Esophagus muscularis mucosa (tissue), 4 donors: ENCODE results near the gene VEGFD. TPM values are rescaled to one million over a fixed set of nuclear protein-coding genes. Genes with fewer than 3 reads are reported as not detected.

Source experiments
- DNase-seq: peaks from one replicate; pipeline ENCODE4 v3.0.0-alpha.2; 2017; ENCODE audit errors: extremely low spot score
- H3K27ac ChIP-seq, 4 donors: fragments of 200-600 bp; sonication (generic); replicated peaks in 1 of 4; 1 replicate in 3 of 4; 2 replicates in 1 of 4; pipeline ENCODE4 v1.5.1; 2016 to 2019; ENCODE audit warnings: mild to moderate bottlenecking in 1 of 4
- H3K27me3 ChIP-seq, 4 donors: fragments of 200-600 bp; sonication (generic); one replicate each; pipeline versions ENCODE4 v1.5.1 to v1.6.0; 2016 to 2019
- H3K36me3 ChIP-seq, 4 donors: fragments of 200-600 bp; sonication (generic); one replicate each; pipeline ENCODE4 v1.5.1; 2016 to 2019
- H3K4me1 ChIP-seq, 4 donors: fragments of 200-600 bp; sonication (generic); one replicate each; pipeline ENCODE4 v1.5.1; 2016 to 2019
- H3K4me3 ChIP-seq, 4 donors: fragments of 200-600 bp; sonication (generic); 1 replicate in 2 of 4; 2 replicates in 2 of 4; pipeline ENCODE4 v1.5.1; 2016 to 2019; ENCODE audit warnings: mild to moderate bottlenecking in 4 of 4, moderate library complexity in 1 of 4
- H3K9me3 ChIP-seq, 4 donors: fragments of 200-600 bp; sonication (generic); 1 replicate in 3 of 4; 2 replicates in 1 of 4; pipeline ENCODE4 v1.5.1; 2016 to 2019
- EP300 ChIP-seq: sonication (generic); formaldehyde crosslinking; IDR thresholded peaks from one replicate; pipeline ENCODE4 v1.6.1; 2017; ENCODE audit warnings: antibody characterized with exemption
- POLR2A ChIP-seq: fragments of 450-650 bp; IDR thresholded peaks from one replicate; pipeline ENCODE4 v1.6.1; 2017; ENCODE audit warnings: antibody characterized with exemption, moderate library complexity, mild to moderate bottlenecking, low read depth
- POLR2AphosphoS5 ChIP-seq, 2 donors: sonication (generic); formaldehyde crosslinking; IDR thresholded peaks; one replicate each; pipeline ENCODE4 v1.6.1; 2017; ENCODE audit warnings: antibody characterized with exemption in 2 of 2
- WGBS: methylation state at CpG from one replicate; pipeline ENCODE4 v1.1.5; 2018; 5-methylcytosine and 5-hydroxymethylcytosine counted together
- intact Hi-C: fragments of 100-400 bp; cut with DNase I; formaldehyde crosslinking; loops from one replicate; pipeline ENCODE4 v1.15.1; 2023
- total RNA-seq, 4 donors: library from RNA; depleted of rRNA; stranded (reverse); fragments of >200 nt; gene quantifications; one replicate each; pipeline versions ENCODE4 v1.1.0 to v1.2.1, GENCODE V29; 2016
- TF ChIP-seq, protein P1 (sequence below), 3 experiments: fragments of 200-600 bp in 2 of 3; fragments of 450-650 bp in 1 of 3; sonication (generic) in 2 of 3; IDR thresholded peaks; one replicate each; pipeline ENCODE4 v1.5.1; 2017 to 2019; ENCODE audit warnings: antibody characterized with exemption in 3 of 3, mild to moderate bottlenecking in 2 of 3, moderate library complexity in 1 of 3

VEGFD gene
- total RNA-seq, 4 donors from 2014 or later, result 1.8 to 6.0 (median 3.7) TPM

DNA sequence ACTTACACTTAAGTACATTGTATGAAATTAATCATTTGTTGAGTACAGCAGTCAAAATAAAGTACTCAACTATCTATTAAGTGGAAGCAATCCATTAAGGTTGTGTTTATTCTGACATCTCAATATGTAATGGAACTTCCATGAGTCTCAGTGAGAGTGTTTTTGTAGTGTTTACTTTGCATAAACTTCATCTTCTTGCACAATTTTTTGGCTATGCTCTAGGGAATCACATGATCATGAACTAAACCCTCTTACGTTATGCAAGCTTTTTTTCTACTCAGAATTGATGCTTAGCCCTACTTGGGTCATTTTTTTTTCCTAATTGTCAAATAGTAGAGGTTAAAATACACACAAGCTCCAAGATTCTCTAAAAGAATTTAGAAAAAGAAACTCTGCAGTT, 27.8 kb downstream of the VEGFD start:
- TF ChIP-seq POLR2AphosphoS5 (IDR thresholded peaks at IDR 0.05), result no peak
- Histone ChIP-seq H3K4me3 (no peak overlapping the region), H3K4me1 (no peaks in the 10 kb centered on the region), H3K9me3 (no peaks in the 10 kb centered on the region), H3K27me3 (no peaks in the 10 kb centered on the region), H3K27ac (peak overlapping the region in 1 of 4 donors; percentile 38), H3K36me3 (no peaks in the 10 kb centered on the region)
- DNase-seq, result no peak
- WGBS, result 37% methylated on average over 1 of the region's 1 CpG
- intact Hi-C loops, result loop anchor here (10.0 kb wide), 1 partner anchor 208 kb away; no protein-coding TSS in a partner anchor

GRCh38 chrX:15350329-15350996, 33.8 kb downstream of the VEGFD start:
- no peak for DNase-seq
- intact Hi-C loops, result loop anchor here (10.0 kb wide), 1 partner anchor 214 kb away; no protein-coding TSS in a partner anchor
- H3K27me3 ChIP-seq, result no peaks in the 10 kb centered on the region
- H3K4me1 ChIP-seq, result no peaks in the 10 kb centered on the region
- H3K9me3 ChIP-seq, result no peaks in the 10 kb centered on the region
- no peak for TF ChIP-seq POLR2A
- TF ChIP-seq, protein P1, sequence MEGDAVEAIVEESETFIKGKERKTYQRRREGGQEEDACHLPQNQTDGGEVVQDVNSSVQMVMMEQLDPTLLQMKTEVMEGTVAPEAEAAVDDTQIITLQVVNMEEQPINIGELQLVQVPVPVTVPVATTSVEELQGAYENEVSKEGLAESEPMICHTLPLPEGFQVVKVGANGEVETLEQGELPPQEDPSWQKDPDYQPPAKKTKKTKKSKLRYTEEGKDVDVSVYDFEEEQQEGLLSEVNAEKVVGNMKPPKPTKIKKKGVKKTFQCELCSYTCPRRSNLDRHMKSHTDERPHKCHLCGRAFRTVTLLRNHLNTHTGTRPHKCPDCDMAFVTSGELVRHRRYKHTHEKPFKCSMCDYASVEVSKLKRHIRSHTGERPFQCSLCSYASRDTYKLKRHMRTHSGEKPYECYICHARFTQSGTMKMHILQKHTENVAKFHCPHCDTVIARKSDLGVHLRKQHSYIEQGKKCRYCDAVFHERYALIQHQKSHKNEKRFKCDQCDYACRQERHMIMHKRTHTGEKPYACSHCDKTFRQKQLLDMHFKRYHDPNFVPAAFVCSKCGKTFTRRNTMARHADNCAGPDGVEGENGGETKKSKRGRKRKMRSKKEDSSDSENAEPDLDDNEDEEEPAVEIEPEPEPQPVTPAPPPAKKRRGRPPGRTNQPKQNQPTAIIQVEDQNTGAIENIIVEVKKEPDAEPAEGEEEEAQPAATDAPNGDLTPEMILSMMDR (IDR thresholded peaks at IDR 0.05), result no peak
- TF ChIP-seq EP300, result no peak
- no peak for TF ChIP-seq POLR2AphosphoS5 (IDR thresholded peaks at IDR 0.05)
- H3K4me3 ChIP-seq, result no peak overlapping the region
- peaks cover 0 to 11% (median 0%) of the 10 kb centered on the region in 4 donors for H3K36me3 ChIP-seq
- no peak overlapping the region for H3K27ac ChIP-seq
- 73% methylated on average over 8 of the region's 8 CpGs for WGBS

DNA sequence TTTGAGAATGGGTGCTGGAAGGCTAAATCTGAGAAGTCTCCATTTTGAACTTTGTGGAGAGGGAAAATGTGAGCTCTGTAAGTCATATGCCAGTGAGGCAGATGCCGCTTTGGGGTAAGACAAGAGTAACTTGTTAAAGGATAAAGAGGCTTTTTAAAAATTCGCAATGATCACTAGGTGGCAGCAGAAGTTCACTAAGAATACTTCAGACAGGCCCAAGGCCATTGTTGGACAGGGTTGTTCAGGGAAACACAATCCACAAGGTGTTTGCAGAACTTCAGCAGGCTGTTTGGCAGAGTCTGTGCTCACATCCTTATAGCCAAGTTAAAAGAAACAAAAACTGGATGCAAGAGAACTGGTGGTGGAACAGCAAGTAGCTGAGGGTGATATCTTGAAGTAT, 35.2 kb downstream of the VEGFD start:
- intact Hi-C loops, result loop anchor here (5.0 kb wide), 1 partner anchor 118 kb away; no protein-coding TSS in a partner anchor
- Histone ChIP-seq H3K4me3 (no peak overlapping the region), H3K27me3 (no peaks in the 10 kb centered on the region), H3K36me3 (peaks cover 0 to 11% (median 0%) of the 10 kb centered on the region in 4 donors), H3K9me3 (no peaks in the 10 kb centered on the region), H3K4me1 (no peaks in the 10 kb centered on the region), H3K27ac (no peak overlapping the region)
- WGBS, result 34% methylated on average over 2 of the region's 2 CpGs
- no peak for DNase-seq
- TF ChIP-seq POLR2A (no peak), POLR2AphosphoS5 (IDR thresholded peaks at IDR 0.05) (no peak)
- TF ChIP-seq, protein P1 (IDR thresholded peaks at IDR 0.05), result peak; percentile 47 to 48 (median 48)

GRCh38 chrX:15345976-15346375, 38.2 kb downstream of the VEGFD start:
- Histone ChIP-seq H3K27me3 (no peaks in the 10 kb centered on the region), H3K9me3 (no peaks in the 10 kb centered on the region), H3K27ac (no peak overlapping the region), H3K4me1 (no peaks in the 10 kb centered on the region), H3K36me3 (peaks cover 0 to 11% (median 0%) of the 10 kb centered on the region in 4 donors), H3K4me3 (no peak overlapping the region)
- DNase-seq, result no peak
- intact Hi-C loops, result loop anchor here (5.0 kb wide), 1 partner anchor 121 kb away; no protein-coding TSS in a partner anchor
- 71% methylated on average over 3 of the region's 3 CpGs for WGBS
- TF ChIP-seq EP300, result no peak
- TF ChIP-seq POLR2AphosphoS5 (IDR thresholded peaks at IDR 0.05), result no peak
- no peak for TF ChIP-seq POLR2A
- TF ChIP-seq, protein P1 (IDR thresholded peaks at IDR 0.05), result no peak

- no peaks in the 10 kb centered on the region for H3K27me3 ChIP-seq
- H3K36me3 ChIP-seq, result peaks cover 0 to 11% (median 0%) of the 10 kb centered on the region in 4 donors
- no peak for DNase-seq
- no peak overlapping the region for H3K27ac ChIP-seq
- H3K4me1 ChIP-seq, result no peaks in the 10 kb centered on the region
- intact Hi-C loops, result no loop called here
- no peak overlapping the region for H3K4me3 ChIP-seq
- TF ChIP-seq, protein P1 (IDR thresholded peaks at IDR 0.05), result no peak
- TF ChIP-seq POLR2AphosphoS5 (IDR thresholded peaks at IDR 0.05), result no peak
- TF ChIP-seq POLR2A, result no peak
- no peak for TF ChIP-seq EP300
- no peaks in the 10 kb centered on the region for H3K9me3 ChIP-seq
These were observed 40.1 kb downstream of the VEGFD start for GRCh38 chrX:15344106-15344505.
